Panc1 (cell line): ENCODE measurements around the gene CCDC14. TPM values are rescaled to one million over a fixed set of nuclear protein-coding genes. Genes with fewer than 3 reads are reported as not detected.

Experiments
- ATAC-seq: fragments of 200-7000 bp; cut with Tn5 transposase; 2 replicates; pipeline ENCODE4 v1.9.1; 2020; ENCODE audit warnings: mild to moderate bottlenecking, moderate library complexity
- BruUV-seq: library from RNA; stranded (reverse); fragments of 400-500 nt; replicated peaks from 2 replicates; lab custom pipeline; 2021; lab: Mats Ljungman, UMichigan
- CTCF ChIA-PET: fragments of 300-600 bp; sonication (Branson Sonifier 250); formaldehyde crosslinking; loops from one replicate; lab custom pipeline; 2022; ENCODE audit warnings: antibody characterized with exemption; lab: Charles Lee
- POLR2A ChIA-PET: fragments of 300-600 bp; sonication (Branson Sonifier 250); formaldehyde crosslinking; loops from one replicate; lab custom pipeline; 2022; ENCODE audit warnings: antibody characterized with exemption; lab: Charles Lee
- DNase-seq: peaks from one replicate; pipeline ENCODE4 v3.0.0-alpha.2; 2010; ENCODE audit warnings: low read depth, low spot score
- H3K27ac ChIP-seq: 2 replicates; pipeline ENCODE4 v1.5.1; 2011; ENCODE audit warnings: mild to moderate bottlenecking, low read length, inconsistent platforms
- H3K27me3 ChIP-seq: fragments of 200-500 bp; sonication (Bioruptor generic); 2 replicates; pipeline ENCODE4 v1.6.0; 2014; ENCODE audit warnings: low read length, inconsistent platforms; ENCODE audit not compliant: control insufficient read depth, insufficient read depth
- H3K36me3 ChIP-seq: fragments of 200-500 bp; sonication (Bioruptor generic); 2 replicates; pipeline ENCODE4 v1.5.1; 2014; ENCODE audit warnings: inconsistent platforms, mild to moderate bottlenecking, low read length, moderate library complexity; ENCODE audit not compliant: control insufficient read depth, insufficient read depth
- H3K4me1 ChIP-seq: 2 replicates; pipeline ENCODE4 v1.5.1; 2011; ENCODE audit warnings: inconsistent platforms, mild to moderate bottlenecking, low read length, moderate library complexity; ENCODE audit not compliant: control insufficient read depth, insufficient read depth
- H3K4me3 ChIP-seq, 2 experiments: 2 replicates each; pipeline ENCODE4 v1.5.1; 2011 to 2012; ENCODE audit warnings: low read depth in 2 of 2, low read length in 2 of 2, mild to moderate bottlenecking in 2 of 2, inconsistent platforms in 1 of 2, moderate library complexity in 1 of 2
- H3K9me3 ChIP-seq: fragments of 200-500 bp; sonication (Bioruptor generic); 2 replicates; pipeline ENCODE4 v1.5.1; 2014; ENCODE audit warnings: low read depth, mild to moderate bottlenecking, inconsistent platforms, low read length, moderate library complexity; ENCODE audit not compliant: control insufficient read depth, insufficient read depth
- CTCF ChIP-seq: fragments of 450-650 bp; IDR thresholded peaks from 2 replicates; pipeline ENCODE4 v1.5.1; 2017; ENCODE audit warnings: mild to moderate bottlenecking
- POLR2AphosphoS5 ChIP-seq: IDR thresholded peaks from 2 replicates; pipeline ENCODE4 v1.6.1; 2012; ENCODE audit warnings: mild to moderate bottlenecking, low read depth, low read length, moderate library complexity
- REST ChIP-seq, 2 experiments: IDR thresholded peaks; 2 replicates each; pipeline ENCODE4 v1.6.1; 2011 to 2012; ENCODE audit warnings: low read depth in 2 of 2, control low read depth in 1 of 2, low read length in 1 of 2, mild to moderate bottlenecking in 1 of 2, moderate library complexity in 1 of 2; ENCODE audit not compliant: insufficient read depth in 1 of 2
- SIN3A ChIP-seq: IDR thresholded peaks from 2 replicates; pipeline ENCODE4 v1.6.1; 2012; ENCODE audit warnings: low read depth, mild to moderate bottlenecking, low read length, moderate library complexity, borderline replicate concordance; ENCODE audit not compliant: insufficient read depth
- TCF7L2 ChIP-seq: IDR thresholded peaks from 2 replicates; pipeline ENCODE4 v1.6.1; 2011; ENCODE audit warnings: mild to moderate bottlenecking, low read depth, low read length, inconsistent platforms
- in situ Hi-C: cut with HindIII; loops from 2 replicates; pipeline ENCODE4 v1.10.0; 2016; ENCODE audit warnings: low sequenced_read_pairs, low pct_unique_long_range_greater_than_20kb
- intact Hi-C: fragments of 100-400 bp; cut with micrococcal nuclease; formaldehyde crosslinking; loops from one replicate; pipeline ENCODE4 v1.10.0; 2022; ENCODE audit not compliant: unreplicated experiment
- total RNA-seq: library from RNA; stranded (reverse); gene quantifications from one replicate; pipeline ENCODE4 v1.2.1, GENCODE V29; 2021; ENCODE audit not compliant: unreplicated experiment

Gene CCDC14
- total RNA-seq, 1 experiment from 2014 or later, result 57.7 TPM

- BruUV-seq, result no TSS peak
- ATAC-seq, result no peak
- no peaks in the 10 kb centered on the region for H3K9me3 ChIP-seq
- H3K4me1 ChIP-seq, result no peaks in the 10 kb centered on the region
- POLR2A ChIA-PET, result no interaction called here
- H3K4me3 ChIP-seq, result no peak overlapping the region
- TF ChIP-seq REST (IDR thresholded peaks at IDR 0.05; ENCODE audit: insufficient read depth in 1 of 2, low read depth in 2 of 2, low read length in 1 of 2), result no peak
- TF ChIP-seq TCF7L2, result no peak
- TF ChIP-seq POLR2AphosphoS5, result no peak
- TF ChIP-seq CTCF, result no peak
- TF ChIP-seq SIN3A, result no peak
- H3K27ac ChIP-seq, result no peak overlapping the region
- intact Hi-C loops, result no loop called here
- peaks cover 28% of the 10 kb centered on the region for H3K36me3 ChIP-seq
- DNase-seq, result no peak
- CTCF ChIA-PET, result no interaction called here
- no peaks in the 10 kb centered on the region for H3K27me3 ChIP-seq
- in situ Hi-C loops, result no loop called here
Measured at GRCh38 chr3:123952844-123953520, 8.0 kb downstream of the CCDC14 start.

- no peaks in the 10 kb centered on the region for H3K4me1 ChIP-seq
- no peaks in the 10 kb centered on the region for H3K27me3 ChIP-seq
- ATAC-seq (no peak), DNase-seq (no peak)
- POLR2A ChIA-PET, result no interaction called here
- no peak for TF ChIP-seq SIN3A
- no peak for TF ChIP-seq REST (IDR thresholded peaks at IDR 0.05; ENCODE audit: insufficient read depth in 1 of 2, low read depth in 2 of 2, low read length in 1 of 2)
- TF ChIP-seq CTCF, result no peak
- no peak for TF ChIP-seq POLR2AphosphoS5
- TF ChIP-seq TCF7L2, result no peak
- no peak overlapping the region for H3K27ac ChIP-seq
- peaks cover 36% of the 10 kb centered on the region for H3K36me3 ChIP-seq
- no peak overlapping the region for H3K4me3 ChIP-seq
- BruUV-seq, result no TSS peak
- intact Hi-C loops (no loop called here), in situ Hi-C loops (no loop called here)
- H3K9me3 ChIP-seq, result no peaks in the 10 kb centered on the region
- CTCF ChIA-PET, result interaction anchor here (0.6 kb wide), 1 partner anchor 557 kb away, joined by 3 read pairs; no protein-coding TSS in a partner anchor
Measured at GRCh38 chr3:123951522-123952447, 9.2 kb downstream of the CCDC14 start.
